Ascending aorta (tissue), 2 donors: ENCODE measurements around the gene HDAC9. TPM values are rescaled to one million over a fixed set of nuclear protein-coding genes. Genes with fewer than 3 reads are reported as not detected.

Experiments used
- DNase-seq, 2 donors: peaks; one replicate each; pipeline ENCODE4 v3.0.0-alpha.2; 2019; ENCODE audit warnings: low spot score in 2 of 2
- H3K27ac ChIP-seq, 2 donors: fragments of 200-600 bp; sonication (generic); one replicate each; pipeline ENCODE4 v1.5.1; 2016 to 2017; ENCODE audit warnings: mild to moderate bottlenecking in 1 of 2
- H3K27me3 ChIP-seq: fragments of 200-600 bp; sonication (generic); one replicate; pipeline ENCODE4 v1.5.1; 2017
- H3K36me3 ChIP-seq, 2 donors: fragments of 200-600 bp; sonication (generic); one replicate each; pipeline ENCODE4 v1.5.1; 2016
- H3K4me1 ChIP-seq, 2 donors: fragments of 200-600 bp; sonication (generic); one replicate each; pipeline ENCODE4 v1.5.1; 2016 to 2017; ENCODE audit warnings: mild to moderate bottlenecking in 1 of 2
- H3K4me3 ChIP-seq, 2 donors: fragments of 200-600 bp; sonication (generic); one replicate each; pipeline ENCODE4 v1.5.1; 2016 to 2017; ENCODE audit warnings: mild to moderate bottlenecking in 1 of 2
- H3K9me3 ChIP-seq, 2 donors: fragments of 200-600 bp; sonication (generic); one replicate each; pipeline ENCODE4 v1.5.1; 2016
- intact Hi-C: fragments of 100-400 bp; cut with DNase I; formaldehyde crosslinking; loops from one replicate; pipeline ENCODE4 v1.15.1; 2023
- total RNA-seq: library from RNA; depleted of rRNA; stranded (reverse); fragments of >200 nt; gene quantifications from one replicate; pipeline ENCODE4 v1.1.0, GENCODE V29; 2016
- TF ChIP-seq, protein P1 (sequence below), 3 experiments: fragments of 200-600 bp in 2 of 3; fragments of 450-650 bp in 1 of 3; sonication (generic) in 2 of 3; IDR thresholded peaks; one replicate each; pipeline ENCODE4 v1.5.1; 2016 to 2019; ENCODE audit warnings: antibody characterized with exemption in 3 of 3, mild to moderate bottlenecking in 1 of 3, moderate library complexity in 1 of 3

HDAC9 gene
- total RNA-seq, 1 donor from 2014 or later = 33.4 TPM

DNA sequence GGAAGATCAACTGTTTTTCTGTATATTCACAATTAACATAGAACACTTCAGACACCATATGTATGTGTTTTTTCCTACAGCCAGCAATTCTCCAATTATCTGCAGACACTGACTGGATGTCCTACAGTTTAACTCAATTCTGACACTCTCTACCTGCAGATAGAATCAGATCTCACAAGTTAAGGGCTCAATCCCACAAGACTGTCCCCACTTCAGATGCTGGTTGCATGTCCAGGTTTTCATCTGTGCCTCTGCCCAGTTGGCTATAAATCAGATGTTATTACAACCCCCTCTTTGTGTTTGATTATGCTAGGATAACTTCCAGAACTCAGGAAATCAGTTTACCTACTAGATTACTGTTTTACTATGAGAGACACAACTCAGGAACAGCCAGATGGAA lies 326.0 kb downstream of the HDAC9 start:
- Histone ChIP-seq H3K36me3 (no peaks in the 10 kb centered on the region), H3K27me3 (no peaks in the 10 kb centered on the region), H3K27ac (no peak overlapping the region), H3K4me1 (peaks cover 0 to 7% of the 10 kb centered on the region in 2 donors), H3K9me3 (no peaks in the 10 kb centered on the region), H3K4me3 (no peak overlapping the region)
- no peak for DNase-seq
- TF ChIP-seq, protein P1, sequence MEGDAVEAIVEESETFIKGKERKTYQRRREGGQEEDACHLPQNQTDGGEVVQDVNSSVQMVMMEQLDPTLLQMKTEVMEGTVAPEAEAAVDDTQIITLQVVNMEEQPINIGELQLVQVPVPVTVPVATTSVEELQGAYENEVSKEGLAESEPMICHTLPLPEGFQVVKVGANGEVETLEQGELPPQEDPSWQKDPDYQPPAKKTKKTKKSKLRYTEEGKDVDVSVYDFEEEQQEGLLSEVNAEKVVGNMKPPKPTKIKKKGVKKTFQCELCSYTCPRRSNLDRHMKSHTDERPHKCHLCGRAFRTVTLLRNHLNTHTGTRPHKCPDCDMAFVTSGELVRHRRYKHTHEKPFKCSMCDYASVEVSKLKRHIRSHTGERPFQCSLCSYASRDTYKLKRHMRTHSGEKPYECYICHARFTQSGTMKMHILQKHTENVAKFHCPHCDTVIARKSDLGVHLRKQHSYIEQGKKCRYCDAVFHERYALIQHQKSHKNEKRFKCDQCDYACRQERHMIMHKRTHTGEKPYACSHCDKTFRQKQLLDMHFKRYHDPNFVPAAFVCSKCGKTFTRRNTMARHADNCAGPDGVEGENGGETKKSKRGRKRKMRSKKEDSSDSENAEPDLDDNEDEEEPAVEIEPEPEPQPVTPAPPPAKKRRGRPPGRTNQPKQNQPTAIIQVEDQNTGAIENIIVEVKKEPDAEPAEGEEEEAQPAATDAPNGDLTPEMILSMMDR (IDR thresholded peaks at IDR 0.05) = no peak
- intact Hi-C loops = no loop called here

DNA sequence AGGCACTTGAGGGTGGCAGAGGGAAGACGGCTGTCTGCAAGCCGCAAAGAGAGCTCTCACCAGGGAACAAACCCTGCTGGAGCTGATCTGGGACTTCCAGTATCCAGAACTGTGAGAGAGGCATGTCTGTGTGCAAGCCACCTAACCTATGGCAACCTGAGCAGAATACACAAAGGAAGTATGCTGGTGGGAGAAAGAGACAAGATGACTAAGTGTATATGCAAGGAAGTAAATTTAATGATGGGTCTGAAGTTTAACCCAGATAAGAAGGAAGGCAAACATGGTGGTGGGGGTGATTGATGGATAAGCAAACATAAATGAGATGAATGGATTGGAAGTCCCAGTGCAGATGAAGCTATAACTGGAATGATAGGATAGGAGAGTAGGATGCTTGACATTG lies 328.6 kb downstream of the HDAC9 start:
- Histone ChIP-seq H3K4me1 (peaks cover 0 to under 1% of the 10 kb centered on the region in 2 donors), H3K27ac (no peak overlapping the region), H3K9me3 (no peaks in the 10 kb centered on the region), H3K4me3 (no peak overlapping the region), H3K27me3 (no peaks in the 10 kb centered on the region), H3K36me3 (no peaks in the 10 kb centered on the region)
- TF ChIP-seq, protein P1 (IDR thresholded peaks at IDR 0.05) = no peak
- no peak for DNase-seq
- intact Hi-C loops = no loop called here

- Histone ChIP-seq H3K36me3 (no peaks in the 10 kb centered on the region), H3K27ac (no peak overlapping the region), H3K4me3 (no peak overlapping the region), H3K9me3 (no peaks in the 10 kb centered on the region), H3K27me3 (no peaks in the 10 kb centered on the region), H3K4me1 (no peaks in the 10 kb centered on the region)
- intact Hi-C loops = no loop called here
- no peak for DNase-seq
- TF ChIP-seq, protein P1 (IDR thresholded peaks at IDR 0.05) = no peak
These were observed 332.9 kb downstream of the HDAC9 start for GRCh38 chr7:18828260-18828993.

- Histone ChIP-seq H3K27ac (no peak overlapping the region), H3K4me3 (no peak overlapping the region), H3K4me1 (no peaks in the 10 kb centered on the region), H3K27me3 (no peaks in the 10 kb centered on the region), H3K9me3 (no peaks in the 10 kb centered on the region), H3K36me3 (no peaks in the 10 kb centered on the region)
- intact Hi-C loops = no loop called here
- TF ChIP-seq, protein P1 (IDR thresholded peaks at IDR 0.05) = no peak
- DNase-seq = no peak
These were observed 333.7 kb downstream of the HDAC9 start for GRCh38 chr7:18828994-18829857.

GRCh38 chr7:18829858-18830285 lies 334.3 kb downstream of the HDAC9 start:
- no peaks in the 10 kb centered on the region for H3K27me3 ChIP-seq
- TF ChIP-seq, protein P1 (IDR thresholded peaks at IDR 0.05) = no peak
- DNase-seq = no peak
- no peaks in the 10 kb centered on the region for H3K9me3 ChIP-seq
- no peaks in the 10 kb centered on the region for H3K4me1 ChIP-seq
- intact Hi-C loops = no loop called here
- no peak overlapping the region for H3K27ac ChIP-seq
- no peak overlapping the region for H3K4me3 ChIP-seq
- no peaks in the 10 kb centered on the region for H3K36me3 ChIP-seq
